ENCODE measurements around the gene ATL3.

GRCh38 chr11:63643205-63643604 lies 28.0 kb downstream of the ATL3 start:
- TF ChIP-seq CTCF (IDR thresholded peaks at IDR 0.05) (no peak), POLR2A (IDR thresholded peaks at IDR 0.05) (no peak)

Measured in right lobe of liver (tissue), 4 donors.